HCT116 (cell line): ENCODE results near the gene PLEKHA6. TPM values are rescaled to one million over a fixed set of nuclear protein-coding genes. Genes with fewer than 3 reads are reported as not detected.
A peak's percentile ranks its signal among the peaks of the same experiment; 100 is the strongest.

ENCODE experiments used
- ATAC-seq: fragments of 200-7000 bp; cut with Tn5 transposase; 2 replicates; pipeline ENCODE4 v1.9.1; 2020; ENCODE audit warnings: mild to moderate bottlenecking, moderate library complexity
- BruUV-seq: library from RNA; stranded (reverse); fragments of 400-500 nt; replicated peaks from 2 replicates; lab custom pipeline; 2021; lab: Mats Ljungman, UMichigan
- CTCF ChIA-PET: fragments of 300-600 bp; sonication (Branson Sonifier 250); formaldehyde crosslinking; loops from one replicate; lab custom pipeline; 2021; ENCODE audit warnings: antibody characterized with exemption; lab: Charles Lee
- POLR2A ChIA-PET: fragments of 300-600, 350-600 bp; sonication (Branson Sonifier 250); formaldehyde crosslinking; loops from one replicate; lab custom pipeline; 2021; ENCODE audit warnings: antibody characterized with exemption; lab: Charles Lee
- RAD21 ChIA-PET, 2 experiments: fragments of 300-600 bp; sonication (Branson Sonifier 250); formaldehyde crosslinking; loops; one replicate each; lab custom pipeline; 2023; ENCODE audit warnings: low total read pairs in 2 of 2; ENCODE audit not compliant: uncharacterized antibody in 2 of 2, unreplicated experiment in 2 of 2, low non-redundant PET in 1 of 2; lab: Charles Lee
- DNase-seq: peaks from one replicate; pipeline ENCODE4 v3.0.0-alpha.2; 2010; ENCODE audit warnings: low read depth, low spot score
- H2AFZ ChIP-seq: fragments of 200-600 bp; shearing (Covaris generic), sonication (generic); 2 replicates; pipeline ENCODE4 v1.6.1; 2017; ENCODE audit warnings: low read depth, mixed run types, mixed read lengths, antibody characterized with exemption, low read length; ENCODE audit not compliant: poor library complexity, severe bottlenecking
- H3K27ac ChIP-seq: 2 replicates; pipeline ENCODE4 v1.5.1; 2012; ENCODE audit warnings: low read depth, low read length
- H3K27me3 ChIP-seq: fragments of 200-600 bp; sonication (generic); 2 replicates; pipeline ENCODE4 v1.6.1; 2016; ENCODE audit warnings: mixed run types, low read length, mixed read lengths; ENCODE audit not compliant: insufficient read depth
- H3K36me3 ChIP-seq, 2 experiments: fragments of 200-500 bp in 1 of 2; fragments of 200-600 bp in 1 of 2; sonication (Bioruptor generic) in 1 of 2; sonication (generic) in 1 of 2; 2 replicates each; pipeline versions ENCODE4 v1.5.1 to v1.6.1; 2014 to 2016; ENCODE audit warnings: low read length in 2 of 2, inconsistent platforms in 1 of 2, mixed read lengths in 1 of 2, mixed run types in 1 of 2; ENCODE audit not compliant: insufficient read depth in 2 of 2, control insufficient read depth in 1 of 2
- H3K4me1 ChIP-seq, 2 experiments: fragments of 200-600 bp in 1 of 2; sonication (generic) in 1 of 2; 2 replicates each; pipeline versions ENCODE4 v1.5.1 to v1.6.1; 2012 to 2017; ENCODE audit warnings: low read length in 2 of 2, inconsistent platforms in 1 of 2, mild to moderate bottlenecking in 1 of 2, mixed read lengths in 1 of 2, mixed run types in 1 of 2, moderate library complexity in 1 of 2; ENCODE audit not compliant: insufficient read depth in 2 of 2, control insufficient read depth in 1 of 2
- H3K4me2 ChIP-seq: fragments of 200-600 bp; sonication (generic); 2 replicates; pipeline ENCODE4 v1.6.1; 2017; ENCODE audit warnings: mixed run types, low read length, mixed read lengths
- H3K4me3 ChIP-seq, 2 experiments: fragments of 200-600 bp in 1 of 2; sonication (generic) in 1 of 2; replicated peaks in 1 of 2; 2 replicates each; pipeline ENCODE4 v1.5.1; 2011 to 2016; ENCODE audit warnings: low read length in 2 of 2, control low read depth in 1 of 2, low read depth in 1 of 2, mild to moderate bottlenecking in 1 of 2, mixed read lengths in 1 of 2, mixed run types in 1 of 2
- H3K79me2 ChIP-seq: fragments of 200-600 bp; sonication (generic); 2 replicates; pipeline ENCODE4 v1.6.1; 2017; ENCODE audit warnings: mild to moderate bottlenecking, mixed run types, low read length, moderate library complexity, mixed read lengths; ENCODE audit not compliant: insufficient read depth
- H3K9ac ChIP-seq: fragments of 200-600 bp; sonication (generic); 2 replicates; pipeline ENCODE4 v1.6.1; 2016; ENCODE audit warnings: low read length, mixed read lengths
- H3K9me2 ChIP-seq: fragments of 200-600 bp; sonication (generic), shearing (Covaris generic); 2 replicates; pipeline ENCODE4 v1.6.1; 2017; ENCODE audit warnings: mixed run types, mild to moderate bottlenecking, moderate library complexity; ENCODE audit not compliant: insufficient read depth
- H3K9me3 ChIP-seq, 2 experiments: fragments of 200-500 bp in 1 of 2; fragments of 200-600 bp in 1 of 2; sonication (Bioruptor generic) in 1 of 2; sonication (generic) in 1 of 2; 2 replicates each; pipeline ENCODE4 v1.6.1; 2014 to 2017; ENCODE audit warnings: low read length in 2 of 2, mixed read lengths in 2 of 2, inconsistent platforms in 1 of 2, low read depth in 1 of 2, mild to moderate bottlenecking in 1 of 2, mixed run types in 1 of 2, moderate library complexity in 1 of 2; ENCODE audit not compliant: control insufficient read depth in 1 of 2, insufficient read depth in 1 of 2
- H4K20me1 ChIP-seq: fragments of 200-600 bp; sonication (generic), shearing (Covaris generic); 2 replicates; pipeline ENCODE4 v1.6.1; 2017; ENCODE audit warnings: mixed run types, mild to moderate bottlenecking, moderate library complexity; ENCODE audit not compliant: insufficient read depth
- CBX3 ChIP-seq: IDR thresholded peaks from 2 replicates; pipeline ENCODE4 v1.6.1; 2012; ENCODE audit warnings: low read depth
- CEBPB ChIP-seq: IDR thresholded peaks from 2 replicates; pipeline ENCODE4 v1.6.1; 2012; ENCODE audit warnings: low read depth
- EZH2phosphoT487 ChIP-seq: fragments of 200-600 bp; IDR thresholded peaks from 2 replicates; pipeline ENCODE4 v1.6.1; 2018; ENCODE audit warnings: antibody characterized with exemption, borderline replicate concordance
- FOSL1 ChIP-seq: IDR thresholded peaks from 2 replicates; pipeline ENCODE4 v1.6.1; 2012; ENCODE audit warnings: low read depth
- JUND ChIP-seq: IDR thresholded peaks from 2 replicates; pipeline ENCODE4 v1.6.1; 2012
- POLR2AphosphoS5 ChIP-seq: IDR thresholded peaks from 2 replicates; pipeline ENCODE4 v1.6.1; 2011; ENCODE audit warnings: mild to moderate bottlenecking, low read depth, low read length, moderate library complexity
- RAD21 ChIP-seq: IDR thresholded peaks from 2 replicates; pipeline ENCODE4 v1.6.1; 2012; ENCODE audit warnings: low read depth, mild to moderate bottlenecking
- SP1 ChIP-seq: IDR thresholded peaks from 2 replicates; pipeline ENCODE4 v1.6.1; 2012; ENCODE audit warnings: low read depth
- TCF7L2 ChIP-seq: IDR thresholded peaks from 2 replicates; pipeline ENCODE4 v1.7.0; 2011; ENCODE audit warnings: borderline replicate concordance, inconsistent platforms; ENCODE audit not compliant: insufficient read depth, insufficient read length; ENCODE audit errors: extremely low read depth
- YY1 ChIP-seq: IDR thresholded peaks from 2 replicates; pipeline ENCODE4 v1.6.1; 2011; ENCODE audit warnings: low read length, low read depth, moderate library complexity, mild to moderate bottlenecking; ENCODE audit not compliant: insufficient replicate concordance; ENCODE audit errors: extremely low read depth
- ZNF274 ChIP-seq: fragments of 200-500 bp; sonication (Bioruptor generic); IDR thresholded peaks from 2 replicates; pipeline ENCODE4 v1.6.1; 2014; ENCODE audit warnings: mild to moderate bottlenecking, low read depth, low read length, inconsistent platforms
- intact Hi-C: fragments of 100-400 bp; cut with micrococcal nuclease; formaldehyde crosslinking; loops from 2 replicates; pipeline ENCODE4 v1.10.0; 2022
- total RNA-seq: library from RNA; stranded (reverse); gene quantifications from one replicate; pipeline ENCODE4 v1.2.1, GENCODE V29; 2021; ENCODE audit not compliant: unreplicated experiment
- TF ChIP-seq, protein P1 (sequence below): IDR thresholded peaks from 2 replicates; pipeline ENCODE4 v1.6.1; 2011; ENCODE audit warnings: mild to moderate bottlenecking, low read length, moderate library complexity; ENCODE audit not compliant: insufficient replicate concordance; ENCODE audit errors: extremely low read depth
- TF ChIP-seq, protein P2 (sequence below): IDR thresholded peaks from 2 replicates; pipeline ENCODE4 v1.6.1; 2012; ENCODE audit warnings: low read depth
- TF ChIP-seq, protein P3 (sequence below), 3 experiments: fragments of 200-600 bp in 1 of 3; sonication (generic) in 1 of 3; IDR thresholded peaks in 2 of 3; conservative IDR thresholded peaks in 1 of 3; 2 replicates each; pipeline ENCODE4 v1.5.1; 2012 to 2017; ENCODE audit warnings: low read depth in 2 of 3, low read length in 2 of 3, antibody characterized with exemption in 1 of 3, borderline replicate concordance in 1 of 3, control low read depth in 1 of 3, mild to moderate bottlenecking in 1 of 3, mixed read lengths in 1 of 3, mixed run types in 1 of 3, moderate library complexity in 1 of 3; ENCODE audit not compliant: insufficient read depth in 1 of 3
- TF ChIP-seq, protein P4 (sequence below): IDR thresholded peaks from 2 replicates; pipeline ENCODE4 v1.6.1; 2012

PLEKHA6 gene
- total RNA-seq, 1 experiment from 2014 or later, result 13.1 TPM

DNA sequence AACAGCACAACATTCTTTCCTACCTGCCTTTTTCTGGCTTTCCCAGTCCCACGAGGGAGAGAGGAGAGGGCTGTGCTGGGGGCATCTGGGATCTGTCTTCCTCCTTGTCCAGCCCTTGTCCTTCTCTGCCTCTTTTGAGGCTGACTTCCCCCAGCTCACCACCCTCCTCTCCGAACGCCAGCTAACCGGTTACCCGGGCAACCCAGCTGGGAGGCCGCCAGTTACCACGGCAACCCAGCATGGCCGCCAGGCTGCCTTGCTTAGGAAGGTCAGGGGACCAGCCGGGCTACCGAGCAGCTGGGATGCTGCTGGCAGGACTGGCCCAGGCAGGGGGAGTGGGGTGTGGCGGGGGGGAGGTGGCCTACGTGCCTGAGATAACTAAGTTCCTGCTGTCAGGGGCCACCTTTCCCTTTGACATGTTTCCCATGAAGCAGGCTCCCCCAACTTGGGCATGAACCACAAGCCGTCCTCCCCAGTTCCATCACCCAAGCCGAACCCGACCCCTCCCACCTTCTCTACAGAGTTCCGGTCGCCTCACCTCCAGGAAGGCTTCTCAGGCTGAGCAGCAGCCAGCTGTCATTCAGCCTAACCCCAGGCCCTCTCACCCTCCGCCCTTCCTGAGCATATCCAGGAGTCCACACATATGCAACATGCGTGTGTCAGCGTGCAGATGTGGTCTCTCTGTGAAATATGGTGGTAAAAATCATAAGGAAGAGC lies 8.7 kb downstream of the PLEKHA6 start:
- H3K4me2 ChIP-seq, result peak overlapping the region; percentile 15; the same call in 1 of the 2 replicates
- no peaks in the 10 kb centered on the region for H4K20me1 ChIP-seq
- no peaks in the 10 kb centered on the region for H3K36me3 ChIP-seq
- peaks cover 6 to 18% of the 10 kb centered on the region in 2 experiments for H3K4me1 ChIP-seq
- peak; percentile 14; the same call in 1 of the 2 replicates for ATAC-seq
- H3K9me2 ChIP-seq, result no peaks in the 10 kb centered on the region
- intact Hi-C loops, result no loop called here
- no peaks in the 10 kb centered on the region for H3K27me3 ChIP-seq
- TF ChIP-seq, protein P1, sequence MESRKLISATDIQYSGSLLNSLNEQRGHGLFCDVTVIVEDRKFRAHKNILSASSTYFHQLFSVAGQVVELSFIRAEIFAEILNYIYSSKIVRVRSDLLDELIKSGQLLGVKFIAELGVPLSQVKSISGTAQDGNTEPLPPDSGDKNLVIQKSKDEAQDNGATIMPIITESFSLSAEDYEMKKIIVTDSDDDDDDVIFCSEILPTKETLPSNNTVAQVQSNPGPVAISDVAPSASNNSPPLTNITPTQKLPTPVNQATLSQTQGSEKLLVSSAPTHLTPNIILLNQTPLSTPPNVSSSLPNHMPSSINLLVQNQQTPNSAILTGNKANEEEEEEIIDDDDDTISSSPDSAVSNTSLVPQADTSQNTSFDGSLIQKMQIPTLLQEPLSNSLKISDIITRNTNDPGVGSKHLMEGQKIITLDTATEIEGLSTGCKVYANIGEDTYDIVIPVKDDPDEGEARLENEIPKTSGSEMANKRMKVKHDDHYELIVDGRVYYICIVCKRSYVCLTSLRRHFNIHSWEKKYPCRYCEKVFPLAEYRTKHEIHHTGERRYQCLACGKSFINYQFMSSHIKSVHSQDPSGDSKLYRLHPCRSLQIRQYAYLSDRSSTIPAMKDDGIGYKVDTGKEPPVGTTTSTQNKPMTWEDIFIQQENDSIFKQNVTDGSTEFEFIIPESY, result no peak
- no peak for TF ChIP-seq YY1
- no peak for TF ChIP-seq JUND
- TF ChIP-seq ZNF274, result no peak
- TF ChIP-seq POLR2AphosphoS5, result no peak
- no peak for TF ChIP-seq EZH2phosphoT487
- TF ChIP-seq CEBPB, result no peak
- TF ChIP-seq, protein P2, sequence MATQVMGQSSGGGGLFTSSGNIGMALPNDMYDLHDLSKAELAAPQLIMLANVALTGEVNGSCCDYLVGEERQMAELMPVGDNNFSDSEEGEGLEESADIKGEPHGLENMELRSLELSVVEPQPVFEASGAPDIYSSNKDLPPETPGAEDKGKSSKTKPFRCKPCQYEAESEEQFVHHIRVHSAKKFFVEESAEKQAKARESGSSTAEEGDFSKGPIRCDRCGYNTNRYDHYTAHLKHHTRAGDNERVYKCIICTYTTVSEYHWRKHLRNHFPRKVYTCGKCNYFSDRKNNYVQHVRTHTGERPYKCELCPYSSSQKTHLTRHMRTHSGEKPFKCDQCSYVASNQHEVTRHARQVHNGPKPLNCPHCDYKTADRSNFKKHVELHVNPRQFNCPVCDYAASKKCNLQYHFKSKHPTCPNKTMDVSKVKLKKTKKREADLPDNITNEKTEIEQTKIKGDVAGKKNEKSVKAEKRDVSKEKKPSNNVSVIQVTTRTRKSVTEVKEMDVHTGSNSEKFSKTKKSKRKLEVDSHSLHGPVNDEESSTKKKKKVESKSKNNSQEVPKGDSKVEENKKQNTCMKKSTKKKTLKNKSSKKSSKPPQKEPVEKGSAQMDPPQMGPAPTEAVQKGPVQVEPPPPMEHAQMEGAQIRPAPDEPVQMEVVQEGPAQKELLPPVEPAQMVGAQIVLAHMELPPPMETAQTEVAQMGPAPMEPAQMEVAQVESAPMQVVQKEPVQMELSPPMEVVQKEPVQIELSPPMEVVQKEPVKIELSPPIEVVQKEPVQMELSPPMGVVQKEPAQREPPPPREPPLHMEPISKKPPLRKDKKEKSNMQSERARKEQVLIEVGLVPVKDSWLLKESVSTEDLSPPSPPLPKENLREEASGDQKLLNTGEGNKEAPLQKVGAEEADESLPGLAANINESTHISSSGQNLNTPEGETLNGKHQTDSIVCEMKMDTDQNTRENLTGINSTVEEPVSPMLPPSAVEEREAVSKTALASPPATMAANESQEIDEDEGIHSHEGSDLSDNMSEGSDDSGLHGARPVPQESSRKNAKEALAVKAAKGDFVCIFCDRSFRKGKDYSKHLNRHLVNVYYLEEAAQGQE, result no peak
- TF ChIP-seq RAD21, result no peak
- no peak for TF ChIP-seq TCF7L2
- TF ChIP-seq CBX3, result no peak
- TF ChIP-seq SP1, result no peak
- TF ChIP-seq, protein P3, sequence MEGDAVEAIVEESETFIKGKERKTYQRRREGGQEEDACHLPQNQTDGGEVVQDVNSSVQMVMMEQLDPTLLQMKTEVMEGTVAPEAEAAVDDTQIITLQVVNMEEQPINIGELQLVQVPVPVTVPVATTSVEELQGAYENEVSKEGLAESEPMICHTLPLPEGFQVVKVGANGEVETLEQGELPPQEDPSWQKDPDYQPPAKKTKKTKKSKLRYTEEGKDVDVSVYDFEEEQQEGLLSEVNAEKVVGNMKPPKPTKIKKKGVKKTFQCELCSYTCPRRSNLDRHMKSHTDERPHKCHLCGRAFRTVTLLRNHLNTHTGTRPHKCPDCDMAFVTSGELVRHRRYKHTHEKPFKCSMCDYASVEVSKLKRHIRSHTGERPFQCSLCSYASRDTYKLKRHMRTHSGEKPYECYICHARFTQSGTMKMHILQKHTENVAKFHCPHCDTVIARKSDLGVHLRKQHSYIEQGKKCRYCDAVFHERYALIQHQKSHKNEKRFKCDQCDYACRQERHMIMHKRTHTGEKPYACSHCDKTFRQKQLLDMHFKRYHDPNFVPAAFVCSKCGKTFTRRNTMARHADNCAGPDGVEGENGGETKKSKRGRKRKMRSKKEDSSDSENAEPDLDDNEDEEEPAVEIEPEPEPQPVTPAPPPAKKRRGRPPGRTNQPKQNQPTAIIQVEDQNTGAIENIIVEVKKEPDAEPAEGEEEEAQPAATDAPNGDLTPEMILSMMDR (IDR thresholded peaks at IDR 0.05 in 2 of 3, conservative IDR thresholded peaks at IDR 0.05 in 1 of 3; ENCODE audit: borderline replicate concordance in 1 of 3, insufficient read depth in 1 of 3, low read depth in 2 of 3, low read length in 2 of 3), result no peak
- TF ChIP-seq FOSL1, result no peak
- TF ChIP-seq, protein P4, sequence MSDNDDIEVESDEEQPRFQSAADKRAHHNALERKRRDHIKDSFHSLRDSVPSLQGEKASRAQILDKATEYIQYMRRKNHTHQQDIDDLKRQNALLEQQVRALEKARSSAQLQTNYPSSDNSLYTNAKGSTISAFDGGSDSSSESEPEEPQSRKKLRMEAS, result no peak
- BruUV-seq, result no TSS peak
- H3K27ac ChIP-seq, result no peak overlapping the region
- ChIA-PET RAD21 (no interaction called here), CTCF (interaction anchor here (0.7 to 2.0 kb wide), 5 partner anchors 48 to 188 kb away, joined by 3 to 6 read pairs (median 4); no protein-coding TSS in a partner anchor), POLR2A (no interaction called here)
- no peak for DNase-seq
- no peaks in the 10 kb centered on the region for H3K9me3 ChIP-seq
- H3K9ac ChIP-seq, result no peak overlapping the region
- H2AFZ ChIP-seq, result no peak overlapping the region
- no peaks in the 10 kb centered on the region for H3K79me2 ChIP-seq
- no peak overlapping the region for H3K4me3 ChIP-seq
